Lung (tissue), 12 donors: ENCODE results near the gene NFIL3. TPM values are rescaled to one million over a fixed set of nuclear protein-coding genes. Genes with fewer than 3 reads are reported as not detected.

Experiments
- ATAC-seq: fragments of 200-7000 bp; cut with Tn5 transposase; one replicate; pipeline ENCODE4 v1.9.1; 2020; ENCODE audit warnings: moderate number of reproducible peaks; ENCODE audit not compliant: insufficient read depth, low FRiP score
- DNase-seq, 3 donors: peaks; one replicate each; pipeline ENCODE4 v3.0.0-alpha.2; 2013 to 2017
- H3K27ac ChIP-seq, 2 donors: one replicate each; pipeline ENCODE4 v1.5.1; 2013; ENCODE audit warnings: mild to moderate bottlenecking in 2 of 2, moderate library complexity in 2 of 2, control low read depth in 1 of 2, inconsistent platforms in 1 of 2, low read depth in 1 of 2, low read length in 1 of 2
- H3K27me3 ChIP-seq, 3 donors: one replicate each; pipeline ENCODE4 v1.5.1; 2013; ENCODE audit warnings: low read length in 2 of 3; ENCODE audit not compliant: control insufficient read depth in 3 of 3, insufficient read depth in 3 of 3
- H3K36me3 ChIP-seq, 4 donors: one replicate each; pipeline ENCODE4 v1.5.1; 2013; ENCODE audit warnings: low read length in 4 of 4, mild to moderate bottlenecking in 1 of 4, moderate library complexity in 1 of 4; ENCODE audit not compliant: control insufficient read depth in 4 of 4, insufficient read depth in 4 of 4
- H3K4me1 ChIP-seq, 5 donors: one replicate each; pipeline ENCODE4 v1.5.1; 2013; ENCODE audit warnings: low read length in 5 of 5, mild to moderate bottlenecking in 2 of 5, moderate library complexity in 1 of 5; ENCODE audit not compliant: control insufficient read depth in 5 of 5, insufficient read depth in 5 of 5
- H3K4me3 ChIP-seq: one replicate; pipeline ENCODE4 v1.5.1; 2013; ENCODE audit warnings: mild to moderate bottlenecking, control low read depth, moderate library complexity
- H3K9ac ChIP-seq, 2 donors: one replicate each; pipeline ENCODE4 v1.5.1; 2013; ENCODE audit warnings: low read length in 2 of 2, control low read depth in 1 of 2; ENCODE audit not compliant: insufficient read depth in 1 of 2
- H3K9me3 ChIP-seq, 4 donors: one replicate each; pipeline ENCODE4 v1.5.1; 2013; ENCODE audit warnings: low read length in 3 of 4, mild to moderate bottlenecking in 1 of 4, moderate library complexity in 1 of 4; ENCODE audit not compliant: control insufficient read depth in 4 of 4, insufficient read depth in 3 of 4
- CTCF ChIP-seq: IDR thresholded peaks from 2 replicates; pipeline ENCODE4 v1.5.1; 2012; ENCODE audit warnings: mild to moderate bottlenecking; ENCODE audit errors: control extremely low read depth, extremely low read depth
- WGBS, 2 donors: extraction: QIAGEN DNeasy Blood & Tissue Kit; methylation state at CpG; one replicate each; pipeline ENCODE4 v1.1.7; 2013; 5-methylcytosine and 5-hydroxymethylcytosine counted together
- polyA plus RNA-seq, 2 donors: library from polyadenylated mRNA; stranded (reverse); fragments of 200-250 nt; gene quantifications; one replicate each; pipeline ENCODE4 v1.2.1, GENCODE V29; 2013
- total RNA-seq, 2 donors: library from RNA; depleted of rRNA in 1 of 2; stranded (reverse); fragments of >200 nt in 1 of 2; gene quantifications; one replicate each; pipeline ENCODE4 v1.2.1, GENCODE V29; 2014 to 2021
- donor health status: control.
- donor health status: control.
- donor health status: Bipolar disorder and iron deficiency.
- donor health status: healthy.
- donor health status: DM: yes; HTN: yes; CAD: no.

NFIL3 gene
- total and polyA plus RNA-seq, 4 donors: 13.1 to 75.3 (median 48.4) TPM

- Histone ChIP-seq H3K4me1 (peaks cover 0 to 8% (median 5%) of the 10 kb centered on the region in 5 donors), H3K36me3 (peaks cover 12 to 26% (median 18%) of the 10 kb centered on the region in 4 donors), H3K9ac (no peak overlapping the region), H3K9me3 (no peaks in the 10 kb centered on the region), H3K4me3 (no peak overlapping the region), H3K27me3 (no peaks in the 10 kb centered on the region), H3K27ac (no peak overlapping the region)
- no peak for TF ChIP-seq CTCF
- DNase-seq: no peak
- 90 to 95% methylated on average over 12 of the region's 12 CpGs for WGBS, 2 donors
- ATAC-seq: no peak
Observed at GRCh38 chr9:91410161-91410560, 13.5 kb downstream of the NFIL3 start.

DNA sequence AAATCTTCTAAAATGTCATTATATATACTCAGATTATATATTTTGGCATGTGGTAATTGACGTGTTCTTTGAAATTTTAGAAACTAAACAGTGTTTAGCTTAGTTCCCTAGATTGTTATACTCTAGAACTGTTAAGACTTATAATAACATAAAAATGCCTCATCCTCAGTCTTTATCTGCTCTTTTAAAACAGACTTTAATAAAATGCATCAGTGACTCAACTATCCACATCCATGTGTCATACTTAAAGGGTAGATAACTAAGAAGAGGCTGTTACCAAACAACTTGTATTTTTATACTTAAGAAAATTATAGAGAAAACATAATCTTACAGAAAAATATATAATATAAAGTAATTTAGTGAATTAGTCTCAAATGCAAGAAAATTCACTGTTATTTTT, 15.2 kb downstream of the NFIL3 start:
- Histone ChIP-seq H3K4me1 (peaks cover 0 to 6% (median 5%) of the 10 kb centered on the region in 5 donors), H3K4me3 (no peak overlapping the region), H3K9ac (no peak overlapping the region), H3K27ac (no peak overlapping the region), H3K9me3 (no peaks in the 10 kb centered on the region), H3K36me3 (peaks cover 12 to 26% (median 18%) of the 10 kb centered on the region in 4 donors), H3K27me3 (no peaks in the 10 kb centered on the region)
- WGBS, 2 donors: 95 to 100% methylated on average over 1 of the region's 1 CpG
- no peak for TF ChIP-seq CTCF
- ATAC-seq: no peak
- DNase-seq: no peak

DNA sequence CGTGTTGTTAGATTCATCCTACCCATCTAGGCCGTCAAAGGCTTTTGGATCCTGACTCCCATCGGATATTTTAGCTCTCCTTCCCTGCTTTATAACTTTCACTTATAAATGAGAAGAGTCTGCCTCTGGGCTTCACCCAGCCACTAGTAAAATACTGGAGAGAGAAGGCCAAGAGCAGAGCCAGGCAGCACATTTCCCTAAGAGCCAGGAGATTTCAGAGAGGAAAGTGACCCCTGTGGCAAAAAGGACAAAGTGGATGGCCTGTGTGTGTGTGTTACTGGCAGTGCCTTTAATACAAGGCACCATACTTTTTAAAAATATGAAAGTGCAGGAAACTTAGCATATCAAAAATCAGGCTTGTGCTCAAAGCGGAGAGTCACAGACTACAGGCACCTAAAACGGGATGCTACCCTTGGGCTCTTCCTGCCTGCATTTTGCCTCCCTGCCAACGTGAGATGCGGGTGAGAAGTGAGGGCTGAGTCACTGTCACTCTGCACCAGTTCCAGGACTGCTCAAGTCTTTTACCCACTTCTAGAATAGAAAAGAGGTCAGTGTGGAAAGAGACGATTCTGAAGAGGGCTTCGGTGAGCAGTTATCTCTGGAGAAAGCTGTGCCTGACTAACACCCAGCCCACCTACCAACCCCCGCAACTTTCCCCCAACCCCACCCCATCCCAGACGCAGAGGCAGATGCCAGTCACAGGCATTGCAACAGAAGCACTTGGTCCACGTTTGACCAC, 15.9 kb downstream of the NFIL3 start:
- ATAC-seq (no peak), DNase-seq (no peak)
- no peaks in the 10 kb centered on the region for H3K27me3 ChIP-seq
- H3K36me3 ChIP-seq: peaks cover 12 to 26% (median 18%) of the 10 kb centered on the region in 4 donors
- 68 to 80% methylated on average over 12 of the region's 12 CpGs for WGBS, 2 donors
- H3K4me3 ChIP-seq: no peak overlapping the region
- H3K4me1 ChIP-seq: peaks cover 0 to 6% (median 4%) of the 10 kb centered on the region in 5 donors
- no peak overlapping the region for H3K9ac ChIP-seq
- H3K9me3 ChIP-seq: no peaks in the 10 kb centered on the region
- H3K27ac ChIP-seq: no peak overlapping the region
- no peak for TF ChIP-seq CTCF
